Measurements from ENCODE around the gene CPO.

DNA sequence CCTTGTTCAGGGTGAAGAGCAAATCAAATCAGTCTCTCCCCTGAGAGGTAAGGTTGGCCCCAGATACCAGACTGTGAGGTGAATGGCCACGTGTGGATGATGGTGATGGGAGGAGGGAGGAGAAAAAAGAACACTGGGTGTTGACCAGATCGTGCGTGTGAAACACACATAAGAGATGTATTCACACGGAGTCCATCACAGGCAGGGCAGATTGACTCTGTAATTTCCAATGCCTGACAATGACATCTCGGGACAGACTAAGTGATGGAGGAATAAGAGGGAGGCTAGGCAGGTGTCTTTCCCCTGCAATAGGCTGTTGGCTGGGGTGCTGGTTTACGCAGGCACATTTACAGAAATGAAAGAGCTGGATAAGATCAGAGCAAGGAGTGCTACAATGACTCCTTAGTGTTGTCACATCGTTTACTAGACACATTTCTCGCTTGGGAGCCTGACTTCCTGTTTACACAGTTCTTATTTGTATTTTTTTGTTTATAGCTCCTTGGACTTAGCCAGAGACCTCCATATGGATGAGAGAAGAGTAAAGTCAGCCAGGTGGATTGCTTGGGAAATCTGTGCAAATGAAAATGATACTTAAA lies 43.1 kb downstream of the CPO start:
- TF ChIP-seq EZH2 (IDR thresholded peaks at IDR 0.05; ENCODE audit: insufficient read depth, poor library complexity, severe bottlenecking) (no peak), EZH2phosphoT487 (IDR thresholded peaks at IDR 0.05; ENCODE audit: insufficient read depth, low read depth) (no peak)
